ENCODE results near the gene CBARP.
A peak's percentile ranks its signal among the peaks of the same experiment; 100 is the strongest.

CBARP gene

DNA sequence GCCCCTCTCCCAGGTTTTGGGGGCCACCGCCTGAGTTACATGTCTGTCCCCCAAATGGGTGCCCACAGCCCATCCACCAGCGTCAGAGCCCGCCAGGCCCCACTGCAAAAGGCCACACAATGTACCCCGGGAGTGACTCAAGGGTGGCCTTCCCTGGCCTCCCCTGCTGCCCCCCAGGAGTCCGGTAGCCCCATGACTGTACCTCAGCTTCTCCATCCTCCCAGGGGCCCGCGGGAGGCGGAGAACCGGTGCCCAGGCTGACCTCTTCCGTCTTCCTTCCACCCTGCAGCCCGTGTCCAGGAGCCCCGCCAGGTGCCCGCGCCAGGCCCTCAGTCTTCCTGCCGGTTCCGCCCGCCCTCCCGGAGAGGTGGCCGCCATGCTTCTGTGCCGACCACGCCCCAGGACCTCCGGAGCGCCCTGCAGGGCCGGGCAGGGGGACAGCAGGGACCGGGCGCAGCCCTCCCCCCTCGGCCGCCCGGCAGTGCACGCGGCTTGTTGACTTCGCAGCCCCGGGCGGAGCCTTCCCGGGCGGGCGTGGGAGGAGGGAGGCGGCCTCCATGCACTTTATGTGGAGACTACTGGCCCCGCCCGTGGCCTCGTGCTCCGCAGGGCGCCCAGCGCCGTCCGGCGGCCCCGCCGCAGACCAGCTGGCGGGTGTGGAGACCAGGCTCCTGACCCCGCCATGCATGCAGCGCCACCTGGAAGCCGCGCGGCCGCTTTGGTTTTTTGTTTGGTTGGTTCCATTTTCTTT is 10.3 kb downstream of the CBARP start:
- TF ChIP-seq, protein P1, sequence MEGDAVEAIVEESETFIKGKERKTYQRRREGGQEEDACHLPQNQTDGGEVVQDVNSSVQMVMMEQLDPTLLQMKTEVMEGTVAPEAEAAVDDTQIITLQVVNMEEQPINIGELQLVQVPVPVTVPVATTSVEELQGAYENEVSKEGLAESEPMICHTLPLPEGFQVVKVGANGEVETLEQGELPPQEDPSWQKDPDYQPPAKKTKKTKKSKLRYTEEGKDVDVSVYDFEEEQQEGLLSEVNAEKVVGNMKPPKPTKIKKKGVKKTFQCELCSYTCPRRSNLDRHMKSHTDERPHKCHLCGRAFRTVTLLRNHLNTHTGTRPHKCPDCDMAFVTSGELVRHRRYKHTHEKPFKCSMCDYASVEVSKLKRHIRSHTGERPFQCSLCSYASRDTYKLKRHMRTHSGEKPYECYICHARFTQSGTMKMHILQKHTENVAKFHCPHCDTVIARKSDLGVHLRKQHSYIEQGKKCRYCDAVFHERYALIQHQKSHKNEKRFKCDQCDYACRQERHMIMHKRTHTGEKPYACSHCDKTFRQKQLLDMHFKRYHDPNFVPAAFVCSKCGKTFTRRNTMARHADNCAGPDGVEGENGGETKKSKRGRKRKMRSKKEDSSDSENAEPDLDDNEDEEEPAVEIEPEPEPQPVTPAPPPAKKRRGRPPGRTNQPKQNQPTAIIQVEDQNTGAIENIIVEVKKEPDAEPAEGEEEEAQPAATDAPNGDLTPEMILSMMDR (conservative IDR thresholded peaks at IDR 0.05; ENCODE audit: control insufficient read depth, insufficient read depth, low read depth, low read length): no peak
- peak; percentile 38 for DNase-seq (ENCODE audit: low read depth)
- H3K4me3 ChIP-seq (ENCODE audit: control insufficient read depth, low read depth, low read length): no peak overlapping the region

DNA sequence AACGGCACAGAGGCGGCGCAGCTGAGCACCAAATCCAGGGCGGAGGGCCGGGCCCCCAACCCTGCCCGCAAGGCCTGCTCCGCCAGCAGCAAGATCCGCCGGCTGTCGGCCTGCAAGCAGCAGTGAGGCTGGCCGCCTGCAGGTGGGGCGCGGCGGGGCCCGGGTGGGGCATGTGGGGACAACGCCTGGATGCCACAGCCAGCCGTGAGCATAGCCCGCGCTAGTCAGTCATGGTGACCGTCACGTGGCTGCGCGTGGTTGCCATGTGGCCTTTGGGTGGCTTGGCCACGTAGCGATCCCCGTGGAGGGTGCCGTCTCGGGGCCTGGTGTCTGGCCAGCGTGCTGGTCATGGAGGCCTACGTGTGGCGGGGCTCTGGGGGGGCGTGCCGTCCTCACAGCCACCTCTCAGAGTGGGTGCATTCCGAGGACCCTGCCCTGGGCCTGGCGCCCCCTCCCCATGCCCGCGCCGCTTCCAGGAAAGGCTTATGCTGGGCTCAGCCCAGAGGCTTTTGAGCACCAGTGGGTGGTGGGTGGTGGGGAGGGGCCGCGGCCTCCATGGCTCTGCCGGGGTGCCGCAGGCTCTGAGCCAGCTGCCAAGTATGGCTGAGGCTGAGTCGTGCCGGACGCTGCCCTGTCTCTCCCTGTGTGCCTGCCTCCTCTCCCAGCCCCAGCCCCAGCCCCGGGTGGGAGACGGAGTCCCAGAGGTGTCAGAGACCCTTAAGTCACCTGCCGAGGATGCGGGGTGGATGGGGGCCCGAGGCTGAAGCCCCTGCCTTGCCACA is 11.1 kb downstream of the CBARP start:
- DNase-seq (ENCODE audit: low read depth): no peak
- H3K4me3 ChIP-seq (ENCODE audit: control insufficient read depth, low read depth, low read length): no peak overlapping the region
- TF ChIP-seq, protein P1 (conservative IDR thresholded peaks at IDR 0.05; ENCODE audit: control insufficient read depth, insufficient read depth, low read depth, low read length): no peak

DNA sequence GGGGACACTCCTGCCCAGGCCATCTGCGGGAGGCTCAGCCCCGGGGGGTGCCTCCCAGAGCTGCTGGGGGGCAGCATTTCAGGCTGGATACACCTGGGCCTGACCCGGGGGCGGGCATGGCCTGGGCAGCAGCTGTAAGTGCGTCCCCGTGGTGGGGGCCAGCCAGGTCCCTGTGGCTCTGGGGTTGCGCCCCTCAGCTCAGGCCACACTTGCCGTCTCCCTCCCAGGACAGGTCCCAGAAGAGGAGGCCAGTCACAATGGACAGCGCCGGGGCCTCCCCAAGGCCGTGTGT is 11.6 kb downstream of the CBARP start:
- H3K4me3 ChIP-seq (ENCODE audit: control insufficient read depth, low read depth, low read length): no peak overlapping the region
- TF ChIP-seq, protein P1 (conservative IDR thresholded peaks at IDR 0.05; ENCODE audit: control insufficient read depth, insufficient read depth, low read depth, low read length): no peak
- no peak for DNase-seq (ENCODE audit: low read depth)

DNA sequence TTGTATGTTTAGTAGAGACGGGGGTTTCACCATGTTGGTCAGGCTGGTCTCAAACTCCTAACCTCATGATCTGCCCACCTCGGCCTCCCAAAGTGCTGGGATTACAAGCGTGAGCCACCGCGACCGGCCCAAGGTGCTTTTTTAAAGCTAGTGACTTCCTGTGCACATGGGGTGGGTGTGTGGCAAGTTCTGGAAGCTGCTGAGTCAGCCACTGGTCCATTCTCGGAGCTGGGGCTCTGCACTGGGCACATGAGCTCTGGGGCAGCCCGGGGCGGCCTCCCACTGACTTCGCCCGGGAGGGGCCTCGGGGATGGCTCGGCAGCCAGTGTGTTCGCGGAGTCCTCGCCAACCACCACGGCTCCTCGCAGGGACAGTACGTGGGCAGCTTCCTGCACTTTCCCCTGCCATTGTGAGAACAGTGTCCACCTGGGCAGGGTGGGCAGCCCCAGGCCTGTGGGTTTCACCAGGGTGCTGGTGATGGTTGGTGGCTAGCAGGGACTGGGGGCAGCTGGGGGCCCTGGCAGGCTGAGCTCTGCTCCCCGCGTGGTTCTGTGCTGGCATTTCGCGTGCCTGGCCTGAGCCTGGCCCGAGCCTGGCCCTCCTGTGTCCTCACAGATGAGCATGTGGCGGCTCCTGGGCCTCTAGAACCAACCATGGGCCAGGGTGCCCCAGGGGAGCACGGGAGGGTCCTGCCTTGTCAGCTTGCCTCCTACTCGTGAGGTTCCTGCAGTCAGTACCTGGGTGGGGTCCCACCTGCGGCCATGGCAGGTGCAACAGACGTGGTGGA is 12.2 kb downstream of the CBARP start:
- H3K4me3 ChIP-seq (ENCODE audit: control insufficient read depth, low read depth, low read length): no peak overlapping the region
- no peak for DNase-seq (ENCODE audit: low read depth)
- TF ChIP-seq, protein P1 (conservative IDR thresholded peaks at IDR 0.05; ENCODE audit: control insufficient read depth, insufficient read depth, low read depth, low read length): no peak

DNA sequence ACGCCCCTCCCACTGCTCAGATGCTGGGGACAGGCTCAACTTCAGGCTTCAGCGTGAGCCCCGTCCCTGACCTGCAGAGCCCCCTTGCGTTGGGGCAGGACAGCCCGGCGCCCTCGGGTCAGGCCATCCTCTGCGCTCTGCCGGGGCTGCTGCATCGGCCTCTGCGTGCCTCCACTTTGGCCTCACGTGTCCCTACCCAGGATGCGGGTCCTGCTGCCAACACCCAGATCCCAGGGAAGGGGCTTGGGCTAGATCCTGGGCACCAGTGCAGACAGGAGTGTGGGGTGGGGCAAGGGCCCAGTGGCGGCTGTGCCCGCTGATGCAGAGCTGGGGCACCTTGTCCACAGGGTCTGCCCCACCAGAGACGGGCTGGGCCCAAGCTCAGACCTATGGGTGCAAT is 13.0 kb downstream of the CBARP start:
- DNase-seq (ENCODE audit: low read depth): no peak
- TF ChIP-seq, protein P1 (conservative IDR thresholded peaks at IDR 0.05; ENCODE audit: control insufficient read depth, insufficient read depth, low read depth, low read length): no peak
- no peak overlapping the region for H3K4me3 ChIP-seq (ENCODE audit: control insufficient read depth, low read depth, low read length)

GRCh38 chr19:1224047-1224825 is 13.6 kb downstream of the CBARP start:
- no peak for DNase-seq (ENCODE audit: low read depth)
- no peak overlapping the region for H3K4me3 ChIP-seq (ENCODE audit: control insufficient read depth, low read depth, low read length)
- TF ChIP-seq, protein P1 (conservative IDR thresholded peaks at IDR 0.05; ENCODE audit: control insufficient read depth, insufficient read depth, low read depth, low read length): no peak

Measured in fibroblast of mammary gland (primary cell).